Kidney capillary endothelial cell (primary cell): ENCODE results near the gene CISH.
A peak's percentile ranks its signal among the peaks of the same experiment; 100 is the strongest.

Experiments
- DNase-seq: peaks from one replicate; pipeline ENCODE4 v3.0.0-alpha.2; 2018; ENCODE audit warnings: low spot score

Gene CISH

GRCh38 chr3:50637011-50637410, 25.4 kb upstream of the CISH start:
- no peak for DNase-seq

- DNase-seq: no peak
Measured at GRCh38 chr3:50635066-50635465, 23.5 kb upstream of the CISH start.

GRCh38 chr3:50633230-50633790, 21.7 kb upstream of the CISH start:
- no peak for DNase-seq

- no peak for DNase-seq
Measured at GRCh38 chr3:50632450-50632849, 20.9 kb upstream of the CISH start.

GRCh38 chr3:50630877-50631276, 19.3 kb upstream of the CISH start:
- DNase-seq: no peak

GRCh38 chr3:50630394-50630793, 18.8 kb upstream of the CISH start:
- DNase-seq: no peak

GRCh38 chr3:50628601-50629000, 17.0 kb upstream of the CISH start:
- no peak for DNase-seq

GRCh38 chr3:50627407-50628051, 16.0 kb upstream of the CISH start:
- DNase-seq: peak; percentile 17

- DNase-seq: no peak
Measured at GRCh38 chr3:50626401-50626800, 14.8 kb upstream of the CISH start.

- DNase-seq: no peak
Measured at GRCh38 chr3:50625231-50626182, 13.9 kb upstream of the CISH start.

GRCh38 chr3:50624634-50625033, 13.1 kb upstream of the CISH start:
- DNase-seq: no peak

GRCh38 chr3:50623840-50624474, 12.4 kb upstream of the CISH start:
- peak; percentile 23 for DNase-seq

- DNase-seq: no peak
Measured at GRCh38 chr3:50622881-50623280, 11.3 kb upstream of the CISH start.

GRCh38 chr3:50620820-50621219, 9.2 kb upstream of the CISH start:
- no peak for DNase-seq

- DNase-seq: no peak
Measured at GRCh38 chr3:50620420-50620819, 8.8 kb upstream of the CISH start.

- no peak for DNase-seq
Measured at GRCh38 chr3:50617911-50618481, 6.4 kb upstream of the CISH start.

- DNase-seq: no peak
Measured at GRCh38 chr3:50617096-50617791, 5.7 kb upstream of the CISH start, which contains the start of gene MAPKAPK3. MAPKAPK3 (plus strand) TSS chr3:50617151; CDS start chr3:50617566, 415 bp downstream.

GRCh38 chr3:50616770-50617095, 5.2 kb upstream of the CISH start:
- DNase-seq: peak; percentile 70

- DNase-seq: peak; percentile 87
Measured at GRCh38 chr3:50616003-50616769, 4.6 kb upstream of the CISH start.

GRCh38 chr3:50615190-50615589, 3.6 kb upstream of the CISH start:
- no peak for DNase-seq
